HG02623 (cell line): ENCODE results near the gene CHRNA3.

Experiments
- ATAC-seq: cut with Tn5 transposase; IDR thresholded peaks from one replicate; pipeline ENCODE4 v1.9.1; 2021; ENCODE audit warnings: moderate library complexity; ENCODE audit not compliant: unreplicated experiment

Gene CHRNA3

DNA sequence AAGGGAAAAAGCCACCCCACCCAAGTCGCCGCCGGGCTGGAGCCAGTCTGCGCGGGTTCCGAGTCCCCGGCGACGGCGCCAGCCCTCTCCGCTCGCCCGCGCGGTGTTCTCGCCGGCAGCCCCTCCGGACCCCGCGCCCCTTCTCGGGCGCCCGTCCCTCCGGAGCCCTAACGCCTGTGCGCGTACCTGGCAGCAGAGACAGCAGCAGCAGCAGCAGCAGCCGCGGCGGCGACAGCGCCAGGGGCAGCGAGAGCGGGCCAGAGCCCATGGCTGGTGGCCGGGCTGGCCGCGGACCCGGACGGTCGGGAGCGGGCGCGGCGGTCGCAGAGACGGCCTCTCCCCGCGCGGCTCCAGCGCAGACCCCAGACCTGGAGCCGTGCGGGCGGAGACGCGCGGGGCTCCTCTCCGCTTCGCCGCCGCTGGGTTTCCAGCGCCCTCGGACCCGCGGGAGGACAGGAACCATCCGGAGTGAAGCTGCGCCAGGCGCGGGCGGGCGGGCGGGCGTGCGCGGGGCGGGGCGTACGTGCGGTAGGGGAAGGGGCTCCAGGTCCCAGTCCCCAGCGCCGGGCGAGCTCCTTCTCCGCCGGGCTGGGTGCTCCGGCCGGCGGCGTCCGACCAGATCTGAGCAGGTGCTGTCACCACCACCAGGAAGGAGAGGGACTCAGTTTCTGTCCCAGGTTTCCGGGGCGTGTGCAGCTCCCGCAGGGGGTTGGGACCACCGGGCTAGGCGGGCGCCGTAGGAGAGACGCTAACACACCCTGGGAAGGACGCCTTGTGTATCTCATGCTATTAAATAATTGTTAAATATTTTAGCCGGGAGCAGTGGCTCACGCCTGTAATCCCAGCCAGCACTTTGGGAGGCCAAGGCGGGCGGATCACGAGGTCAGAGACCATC lies at the start of gene CHRNA3:
Gene CHRNA3, minus strand, starts transcription at position 470 of the 895 bp plus-strand sequence. Its CDS starts 202 bp downstream, at position 268.
- ATAC-seq, result no peak

DNA sequence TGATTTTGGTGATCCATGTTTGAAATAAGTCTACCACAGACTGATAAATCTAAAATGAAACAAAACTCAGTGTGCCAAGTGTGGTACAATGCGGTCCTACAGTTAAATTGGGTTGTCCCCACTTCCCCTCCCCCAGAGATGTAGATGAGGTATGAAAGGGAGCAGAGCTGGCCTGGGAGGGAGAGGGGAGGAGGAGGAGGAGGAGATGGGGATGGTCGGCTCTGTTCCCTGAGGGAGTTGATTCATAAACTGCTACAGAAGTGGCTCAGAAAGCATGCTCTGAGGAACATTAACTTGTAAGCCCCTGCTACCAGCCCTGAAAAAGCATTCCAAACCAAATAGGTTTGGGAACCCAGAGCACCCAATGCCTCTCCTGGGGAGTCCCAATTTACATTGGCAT lies 48.2 kb upstream of the CHRNA3 start:
- ATAC-seq, result no peak

DNA sequence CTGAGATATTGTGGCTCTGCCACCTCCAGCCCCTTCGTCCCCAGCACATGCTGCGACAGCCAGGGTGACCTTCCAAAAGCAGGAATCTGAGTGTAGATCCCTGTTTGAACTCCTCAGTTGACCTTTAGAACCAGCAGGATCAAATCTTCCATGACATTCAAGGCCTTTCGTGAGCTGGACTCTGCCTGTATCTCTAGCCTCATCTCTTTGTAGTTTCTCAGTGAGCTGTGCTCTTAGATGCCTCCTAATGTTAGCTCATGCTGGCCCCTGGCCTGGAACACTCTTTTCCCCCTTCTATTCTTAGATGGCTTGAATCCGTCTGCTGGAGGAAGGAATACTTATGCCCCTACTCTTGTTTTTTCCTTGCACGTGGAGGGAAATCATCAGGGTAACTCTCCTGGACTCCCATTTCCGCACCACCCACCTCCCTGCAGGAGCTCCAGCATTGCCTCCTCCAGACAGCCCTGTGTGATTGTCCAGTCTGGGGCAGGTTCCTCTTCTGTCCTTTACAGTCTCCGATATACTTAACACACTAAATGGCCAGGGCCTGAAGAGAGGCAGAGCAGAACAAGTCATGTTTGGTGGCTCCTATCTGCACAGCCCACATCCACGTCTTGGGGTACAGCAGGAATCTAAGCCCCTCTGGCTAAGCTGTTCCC lies 46.9 kb upstream of the CHRNA3 start:
- no peak for ATAC-seq

DNA sequence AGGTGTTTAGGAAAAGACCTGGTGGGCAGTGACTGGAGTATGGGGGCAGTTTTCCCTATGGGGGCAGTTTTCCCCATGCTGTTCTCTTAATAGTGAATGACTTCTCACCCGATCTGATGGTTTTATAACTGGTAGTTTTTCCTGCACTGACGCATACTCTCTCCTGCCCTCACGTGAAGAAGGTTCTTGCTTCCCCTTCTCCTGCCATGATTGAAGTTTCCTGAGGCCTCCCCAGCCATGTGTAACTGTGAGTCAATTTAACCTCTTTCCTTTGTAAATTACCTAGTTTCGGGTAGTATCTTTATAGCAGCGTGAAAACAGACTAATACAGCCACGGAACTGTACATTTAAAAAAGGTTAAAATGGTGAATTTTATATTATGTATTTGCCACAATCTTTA lies 45.2 kb upstream of the CHRNA3 start:
- ATAC-seq, result no peak

DNA sequence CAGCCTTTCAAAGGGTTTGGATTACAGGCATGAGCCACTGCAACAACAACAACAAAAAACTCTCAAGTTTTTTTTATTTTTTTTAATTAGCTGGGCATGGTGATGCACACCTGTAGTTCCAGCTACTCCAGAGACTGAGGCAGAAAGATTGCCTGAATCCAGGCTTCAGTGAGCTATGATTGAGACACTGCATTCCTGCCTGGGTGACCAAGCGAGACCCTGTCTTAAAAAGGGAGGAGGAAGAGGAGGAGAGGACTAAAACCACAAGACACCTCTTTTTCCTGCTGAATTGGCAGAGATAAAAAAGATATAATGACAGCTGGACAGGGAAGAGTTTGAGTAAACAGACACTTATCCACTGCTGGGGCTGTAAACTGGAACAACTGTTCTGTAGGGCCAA lies 42.9 kb upstream of the CHRNA3 start:
- no peak for ATAC-seq

DNA sequence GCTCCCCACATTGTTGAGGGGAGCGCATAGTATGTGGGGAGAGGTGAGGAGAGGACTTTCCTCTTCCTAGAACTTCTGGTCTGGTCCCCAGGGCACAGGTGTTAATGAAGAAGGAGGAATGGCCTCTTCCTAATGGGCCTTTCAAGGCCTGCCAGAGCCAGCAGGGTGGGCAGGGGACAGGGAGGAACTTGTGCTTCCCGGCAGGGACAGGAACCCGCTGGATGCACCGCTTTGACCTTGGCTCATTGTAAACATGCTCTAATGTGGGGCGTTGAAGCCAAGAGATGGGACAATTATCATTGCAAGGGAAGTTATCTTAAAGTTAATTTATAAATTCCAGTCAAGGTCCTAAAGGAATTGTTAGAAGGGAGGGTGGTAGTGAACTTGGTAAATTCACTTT lies 41.2 kb upstream of the CHRNA3 start:
- ATAC-seq, result no peak

DNA sequence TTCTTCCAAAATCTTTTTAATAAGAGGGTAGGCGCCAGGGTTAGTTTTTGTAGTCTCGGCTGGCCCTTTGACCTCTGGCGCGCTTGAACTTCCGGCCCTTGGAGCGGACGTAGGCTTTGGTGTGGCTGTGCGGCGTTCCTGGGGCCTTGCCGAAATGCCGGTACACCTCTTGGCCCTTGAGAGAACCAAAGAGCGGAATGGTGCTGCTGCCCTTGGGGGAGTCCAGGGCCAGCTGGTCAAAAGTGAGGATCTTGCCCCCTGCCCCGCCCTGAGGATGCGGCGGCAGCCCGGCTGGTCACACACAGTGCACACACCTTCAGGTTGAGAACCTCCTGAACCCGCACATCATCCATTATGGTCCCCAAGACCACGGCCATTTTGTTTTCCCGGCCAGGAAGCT lies 40.2 kb upstream of the CHRNA3 start:
- ATAC-seq, result no peak

DNA sequence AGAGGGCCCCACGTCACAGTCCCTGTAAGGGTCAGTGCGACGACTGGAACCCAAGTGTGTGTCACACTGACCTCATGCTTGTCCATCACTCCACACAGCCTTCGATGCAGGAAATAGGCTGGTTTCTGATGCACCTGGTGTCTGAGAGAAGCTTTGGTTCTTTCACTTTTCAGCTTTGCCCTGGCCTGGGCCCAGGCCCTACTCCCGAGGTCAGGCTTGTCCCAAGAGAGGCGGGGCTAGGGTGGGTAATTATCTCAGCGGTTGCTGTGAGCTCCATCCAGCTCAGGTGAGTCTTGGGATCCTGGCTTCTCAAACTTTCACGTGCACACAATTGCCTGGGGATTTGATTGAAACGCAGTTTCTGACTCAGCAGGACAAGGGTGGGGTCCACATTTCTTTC lies 39.8 kb upstream of the CHRNA3 start:
- ATAC-seq, result no peak

DNA sequence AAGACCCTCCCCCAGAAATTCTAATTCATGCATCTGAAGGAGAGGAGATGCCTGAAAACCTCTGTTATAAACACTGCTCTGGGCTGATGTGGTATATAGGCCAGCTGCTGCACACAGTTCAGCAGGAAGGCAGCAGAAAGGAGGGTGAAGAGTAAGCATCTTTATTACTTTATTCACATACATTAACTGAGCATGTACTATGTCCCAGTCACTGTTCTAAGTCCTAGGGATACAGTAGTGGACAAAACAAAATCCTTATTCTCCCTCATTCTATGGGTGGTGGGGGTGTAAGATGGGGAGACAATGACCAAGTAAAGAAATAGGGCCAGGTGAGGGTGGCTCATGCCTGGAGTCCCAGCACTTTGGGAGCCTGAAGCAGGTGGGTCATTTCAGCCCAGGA lies 38.0 kb upstream of the CHRNA3 start:
- no peak for ATAC-seq

DNA sequence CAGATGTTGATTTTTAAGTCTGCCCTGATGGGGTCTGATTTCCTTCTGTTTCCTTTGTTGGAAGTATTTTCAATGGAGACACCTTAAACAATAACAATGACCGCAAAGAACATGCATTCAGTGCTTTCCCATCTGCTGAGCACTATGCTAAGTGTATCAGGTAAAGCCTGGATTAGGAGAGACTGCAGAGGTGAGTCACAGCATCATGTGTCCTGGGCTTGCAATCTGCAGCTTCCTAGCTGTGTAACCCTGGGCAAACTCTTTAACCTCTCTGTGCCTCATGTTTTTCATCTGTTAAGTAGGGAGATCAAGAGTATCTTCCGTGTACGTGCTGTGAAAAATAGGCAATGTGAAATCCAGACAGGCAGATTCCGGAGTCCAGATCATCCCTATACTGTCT lies 33.5 kb upstream of the CHRNA3 start:
- no peak for ATAC-seq

DNA sequence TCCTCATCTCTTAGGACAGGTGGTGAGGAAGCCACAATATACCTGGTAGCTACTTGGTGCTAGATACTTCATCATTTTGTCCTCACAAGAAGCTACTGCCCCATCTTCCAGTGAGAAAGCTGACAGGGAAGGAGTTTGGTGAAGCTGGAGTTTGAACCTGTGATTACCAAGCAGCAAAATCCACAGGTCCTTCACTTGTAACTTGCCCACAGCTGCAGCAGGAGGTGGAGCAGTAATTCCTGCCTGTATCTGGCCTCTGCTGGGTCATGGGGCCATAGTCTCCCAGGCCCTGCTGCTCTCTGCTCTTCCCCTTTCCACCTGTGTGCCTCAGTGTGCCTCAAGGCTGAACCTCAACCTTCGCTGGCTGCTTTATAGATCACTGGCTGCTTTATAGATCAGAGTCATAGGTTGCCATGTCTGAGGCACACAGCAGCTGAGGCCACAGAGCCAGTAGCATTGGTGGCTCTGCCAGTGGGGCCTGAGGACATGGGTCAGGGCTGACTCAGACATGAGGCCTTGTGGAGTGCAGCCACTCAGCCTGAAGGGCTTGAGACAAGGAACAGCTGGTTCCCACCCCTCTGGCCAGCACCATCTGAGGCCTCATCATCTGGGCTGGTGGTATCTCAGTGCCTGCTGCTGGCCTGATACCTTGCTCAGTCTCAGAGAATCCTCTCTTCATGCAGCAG lies 31.3 kb upstream of the CHRNA3 start:
- no peak for ATAC-seq

DNA sequence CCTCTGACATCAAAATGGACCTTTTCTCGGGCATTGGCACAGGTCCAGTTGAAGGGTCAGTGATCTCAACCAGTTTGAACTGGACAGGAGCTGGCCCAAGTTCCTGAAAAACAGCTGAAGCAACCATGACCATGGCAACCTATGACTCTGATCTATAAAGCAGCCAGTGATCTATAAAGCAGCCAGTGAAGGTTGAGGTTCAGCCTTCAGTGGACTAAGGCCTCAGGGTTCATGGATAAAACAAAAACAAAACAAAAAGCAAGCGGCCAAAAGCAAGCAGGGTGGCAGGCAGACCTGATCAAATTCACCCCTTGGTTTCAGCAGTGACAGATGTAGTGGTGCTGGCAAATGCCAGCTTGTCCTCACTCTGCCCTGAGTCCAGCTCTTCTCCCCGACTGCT lies 30.2 kb upstream of the CHRNA3 start:
- ATAC-seq, result no peak

DNA sequence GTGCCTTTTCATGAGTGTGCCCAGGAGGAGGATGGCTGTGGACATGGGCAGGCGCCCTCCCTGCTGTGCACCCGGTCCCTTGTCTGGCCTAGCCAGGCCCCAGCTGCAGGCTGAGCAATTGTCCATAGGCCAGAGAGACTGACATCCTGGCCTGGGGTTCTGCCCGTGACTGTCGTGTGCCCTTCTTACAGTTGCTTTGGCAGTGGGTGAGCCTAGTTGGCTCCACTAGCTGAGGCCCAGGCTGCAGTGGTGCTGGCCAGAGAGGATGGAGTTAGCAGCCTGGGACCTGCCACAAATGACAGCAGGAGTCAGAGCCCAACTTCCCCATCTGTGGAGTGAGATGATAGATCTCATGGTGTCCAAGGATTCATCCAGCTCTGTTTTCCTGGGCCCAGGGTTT lies 29.2 kb upstream of the CHRNA3 start:
- no peak for ATAC-seq

DNA sequence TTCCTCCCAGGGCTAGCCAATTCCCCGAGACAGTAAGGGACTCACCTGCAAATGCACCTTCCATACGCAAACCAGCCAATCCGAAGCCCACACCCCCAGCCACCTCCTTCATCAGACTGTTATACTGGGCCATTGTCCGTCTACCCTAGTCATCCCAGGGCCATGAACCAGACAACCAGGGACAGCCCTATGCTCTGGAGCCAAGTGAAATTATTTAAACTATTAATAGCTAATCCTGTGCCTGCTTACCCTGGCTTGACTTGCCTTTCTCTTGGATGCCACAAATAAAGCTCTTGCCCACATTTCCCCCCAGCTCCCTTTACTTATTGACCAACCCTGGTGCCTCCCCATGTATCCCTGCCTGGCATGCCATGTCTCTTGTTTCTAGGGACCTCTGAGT lies 24.2 kb upstream of the CHRNA3 start:
- ATAC-seq, result no peak

DNA sequence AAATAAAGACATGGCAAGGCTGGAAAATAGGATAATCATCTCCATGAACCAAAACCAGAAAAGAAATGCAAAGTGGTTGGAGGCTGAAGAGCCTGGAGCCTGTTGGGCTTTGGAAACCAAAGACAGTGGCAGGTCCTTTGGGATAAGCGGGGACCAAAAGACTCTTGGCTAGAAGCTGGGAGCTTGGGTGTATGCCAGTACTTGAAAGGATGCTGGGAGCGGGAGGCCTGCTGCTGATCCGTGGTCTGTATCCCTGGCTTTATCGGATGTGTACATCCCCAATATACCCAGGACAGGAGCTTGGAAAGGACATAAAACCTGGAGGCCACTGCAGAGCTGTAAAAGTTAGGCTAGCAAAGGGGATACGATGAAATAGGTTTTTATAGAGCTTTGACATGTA lies 21.5 kb upstream of the CHRNA3 start:
- no peak for ATAC-seq

DNA sequence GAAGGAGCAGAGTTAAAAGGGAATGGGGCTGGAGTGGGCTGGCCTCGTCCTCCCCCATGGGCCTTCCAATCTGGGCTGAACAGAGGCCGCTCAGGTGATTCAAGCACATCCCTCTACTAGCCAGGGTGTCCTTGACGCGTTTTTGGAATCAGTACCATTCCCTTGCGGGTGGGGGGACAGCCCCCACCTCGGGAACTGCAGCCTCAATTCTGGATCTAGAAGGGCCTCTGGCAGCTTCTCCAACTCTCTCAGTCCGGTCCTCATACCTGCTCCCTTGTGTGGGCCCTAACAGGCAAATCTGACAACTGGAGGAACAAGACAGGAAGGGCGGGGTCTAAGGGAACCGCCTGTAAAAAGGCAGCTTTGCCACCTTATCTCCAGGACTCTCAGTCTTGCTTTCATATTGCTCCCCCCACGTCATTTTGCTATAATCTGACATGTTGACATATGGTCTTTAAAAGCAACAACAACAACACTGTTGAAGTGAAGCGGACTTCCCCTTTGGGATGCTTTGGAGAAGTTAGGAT lies 21.0 kb upstream of the CHRNA3 start:
- ATAC-seq, result no peak

DNA sequence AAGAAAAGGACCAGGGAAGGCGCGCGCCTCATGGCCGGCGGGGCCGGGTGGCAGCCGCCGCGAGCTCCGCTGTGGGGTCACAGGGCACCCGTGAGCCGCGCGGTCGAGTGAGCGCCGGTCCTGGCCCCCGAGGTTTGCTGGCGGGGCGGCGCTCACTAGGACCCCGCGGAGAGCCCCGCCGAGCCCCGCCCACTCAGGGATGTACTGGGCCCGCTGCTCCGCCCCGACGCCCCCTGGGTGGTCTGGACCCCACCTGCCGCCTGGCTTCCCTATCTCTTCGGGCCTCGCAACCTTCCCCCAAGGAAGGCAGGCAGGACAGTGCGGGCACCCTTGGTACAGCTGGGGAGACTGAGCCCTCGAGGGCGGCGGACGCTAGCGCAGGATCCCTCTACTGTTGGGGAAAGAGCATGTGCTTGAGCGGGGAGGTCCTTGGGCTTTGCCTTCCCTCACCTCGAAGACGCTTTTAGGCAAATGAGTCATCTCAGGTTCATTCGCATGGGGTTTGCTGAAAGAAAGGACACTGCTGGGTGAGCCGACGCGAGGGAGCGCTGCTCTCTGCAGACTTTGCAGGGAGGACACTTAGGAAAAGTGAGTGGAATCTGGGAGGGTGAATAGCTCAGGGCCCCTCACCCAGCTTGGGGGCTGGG lies 20.4 kb upstream of the CHRNA3 start, which contains the start of gene CHRNB4:
Gene CHRNB4, minus strand, starts transcription at position 109 of the 647 bp plus-strand sequence. Its CDS starts 77 bp downstream, at position 32.
- no peak for ATAC-seq

DNA sequence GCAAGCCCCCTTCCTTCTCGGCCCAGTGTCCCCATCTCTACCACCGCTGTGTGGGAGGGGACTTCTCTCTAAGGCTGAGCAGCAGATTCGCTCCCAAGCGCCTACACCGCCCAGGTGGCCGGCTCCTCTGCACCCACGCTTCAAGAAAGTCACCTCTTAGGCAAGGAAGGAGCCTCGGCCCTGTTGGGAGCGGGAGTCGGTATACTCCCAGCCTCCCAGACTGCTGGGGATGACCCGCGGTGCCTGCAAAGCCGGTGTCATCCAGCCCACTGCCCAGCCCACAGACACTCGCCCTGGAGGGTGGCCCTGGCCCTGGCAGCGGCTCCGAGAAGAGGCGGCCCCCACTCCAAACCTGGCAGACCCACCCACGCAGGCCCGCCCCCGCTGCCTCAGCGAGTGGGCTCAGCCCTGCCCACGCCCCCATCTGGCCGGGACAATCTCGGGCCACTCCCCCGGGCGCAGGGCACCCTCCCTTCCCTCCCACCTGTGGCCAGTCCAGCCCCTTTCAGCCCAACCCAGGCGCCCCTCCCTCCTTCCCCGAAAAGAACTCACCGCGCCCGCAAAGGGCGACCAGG lies 19.8 kb upstream of the CHRNA3 start:
- no peak for ATAC-seq

DNA sequence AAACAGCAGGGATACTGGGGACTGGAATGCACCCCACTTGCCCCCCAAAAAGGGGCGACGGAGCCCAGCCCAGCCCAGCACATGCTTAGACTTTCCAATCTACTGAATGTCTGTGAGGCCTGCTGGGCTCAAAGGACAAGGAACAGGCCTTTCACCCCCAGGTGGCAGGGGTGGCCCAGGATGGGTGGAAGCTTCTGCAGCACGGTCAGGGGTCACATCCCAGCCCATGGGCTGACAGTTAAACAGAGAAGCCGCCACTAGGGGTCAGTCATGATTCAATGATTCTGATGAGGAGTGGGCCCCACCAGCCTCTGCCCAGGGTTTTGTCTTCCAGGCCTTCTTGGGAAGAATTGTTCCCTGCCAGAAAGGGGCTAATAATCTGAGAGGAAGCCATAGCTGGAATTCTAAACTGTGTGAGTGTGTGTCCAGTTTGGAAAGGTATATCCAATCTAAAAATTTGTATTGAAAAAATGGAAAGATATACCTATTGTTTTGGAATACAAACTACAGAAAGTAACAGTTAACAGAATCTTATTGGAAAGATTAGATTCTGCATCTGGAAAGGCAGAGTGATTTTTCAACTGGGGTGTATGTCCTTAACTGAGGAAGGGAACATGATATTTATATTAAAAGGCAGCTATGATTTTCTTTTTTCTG lies 18.0 kb upstream of the CHRNA3 start:
- no peak for ATAC-seq

DNA sequence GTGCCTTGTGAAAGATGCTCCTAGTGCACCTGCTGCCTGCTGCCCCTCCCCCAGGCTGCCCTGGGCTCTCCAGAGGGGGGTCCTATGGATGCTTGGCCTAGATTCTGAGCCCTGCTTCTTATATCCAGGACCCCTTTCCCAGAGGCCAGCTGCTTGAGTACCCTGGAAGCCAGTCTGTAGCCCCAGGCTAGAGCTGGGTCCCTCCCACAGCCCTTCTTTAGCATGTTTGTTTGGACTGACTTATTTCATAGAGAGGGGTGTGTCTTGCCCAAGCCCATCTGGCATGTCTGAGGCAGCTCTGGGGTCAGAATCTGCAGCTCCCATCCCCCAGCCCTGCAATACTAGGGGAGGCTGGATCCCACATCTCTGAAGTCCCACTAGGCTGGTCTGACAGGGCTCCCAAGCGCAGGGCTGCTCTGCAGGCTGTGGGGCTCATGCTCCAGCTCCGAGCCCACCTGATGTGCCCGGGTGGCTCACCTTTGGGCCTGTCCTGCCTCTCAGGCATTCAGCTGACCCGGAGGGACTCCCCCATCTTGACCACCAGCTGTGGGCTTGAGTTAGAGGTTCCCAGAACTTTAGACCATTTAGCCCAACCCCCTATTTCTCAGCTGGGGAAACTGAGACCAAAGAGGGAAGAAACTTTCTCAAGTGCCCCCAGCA lies 17.1 kb upstream of the CHRNA3 start:
- no peak for ATAC-seq
